SU-DHL-6 (cell line): Measurements from ENCODE around the gene PPP6R1.
"Not testable (repeated sequence)": the region's sequence is repeated elsewhere in the genome, so short reads cannot be mapped to it uniquely, and the experiment has no call there.

ENCODE experiments used
- H2AFZ ChIP-seq: fragments of 200-600 bp; sonication (generic); 2 replicates; pipeline ENCODE4 v1.6.1; 2014; ENCODE audit warnings: low read depth, mild to moderate bottlenecking, moderate library complexity, mixed read lengths, antibody characterized with exemption, low read length; ENCODE audit not compliant: severe bottlenecking
- H3F3A ChIP-seq: fragments of 200-600 bp; shearing (Covaris generic); 2 replicates; pipeline ENCODE4 v1.6.0; 2016; ENCODE audit warnings: antibody characterized with exemption, mild to moderate bottlenecking; ENCODE audit not compliant: insufficient read depth
- H3K27ac ChIP-seq: fragments of 200-600 bp; sonication (generic); 2 replicates; pipeline ENCODE4 v1.5.1; 2016; ENCODE audit warnings: low read depth, mild to moderate bottlenecking, low read length, moderate library complexity, mixed read lengths
- H3K27me3 ChIP-seq: fragments of 200-600 bp; sonication (generic), shearing (Covaris generic); 2 replicates; pipeline ENCODE4 v1.6.0; 2014; ENCODE audit warnings: mild to moderate bottlenecking, low read length
- H3K36me3 ChIP-seq: fragments of 200-600 bp; sonication (generic); 2 replicates; pipeline ENCODE4 v1.6.1; 2014; ENCODE audit warnings: mild to moderate bottlenecking, low read length, mixed read lengths
- H3K4me2 ChIP-seq: fragments of 300-600, 200-600 bp; shearing (Covaris generic), sonication (generic); 2 replicates; pipeline ENCODE4 v1.6.0; 2014; ENCODE audit warnings: low read length, low read depth, mild to moderate bottlenecking; ENCODE audit not compliant: poor library complexity, severe bottlenecking
- H3K4me3 ChIP-seq: fragments of 200-600 bp; sonication (generic); 2 replicates; pipeline ENCODE4 v1.5.1; 2014; ENCODE audit warnings: antibody characterized with exemption, low read length, mild to moderate bottlenecking, mixed read lengths; ENCODE audit not compliant: insufficient read depth, poor library complexity, severe bottlenecking
- H3K79me2 ChIP-seq: fragments of 200-600 bp; sonication (generic); 2 replicates; pipeline ENCODE4 v1.6.1; 2014; ENCODE audit warnings: mild to moderate bottlenecking, low read length, moderate library complexity; ENCODE audit not compliant: insufficient read depth
- H3K9ac ChIP-seq: fragments of 200-600 bp; sonication (generic); 2 replicates; pipeline ENCODE4 v1.7.0; 2014; ENCODE audit warnings: mild to moderate bottlenecking, low read length
- H3K9me2 ChIP-seq: fragments of 200-600 bp; sonication (generic); replicated peaks from 2 replicates; pipeline ENCODE4 v1.6.1; 2014; ENCODE audit warnings: low read length; ENCODE audit not compliant: insufficient read depth
- H3K9me3 ChIP-seq: fragments of 200-600 bp; sonication (generic); 2 replicates; pipeline ENCODE4 v1.6.1; 2014; ENCODE audit warnings: low read length, mixed read lengths; ENCODE audit not compliant: insufficient read depth
- H4K20me1 ChIP-seq: fragments of 200-600 bp; sonication (generic); 2 replicates; pipeline ENCODE4 v1.6.1; 2014; ENCODE audit warnings: low read depth, mild to moderate bottlenecking, antibody characterized with exemption, low read length, moderate library complexity, mixed read lengths
- CTCF ChIP-seq: fragments of 200-600 bp; sonication (generic); IDR thresholded peaks from one replicate; pipeline ENCODE4 v1.5.1; 2017; ENCODE audit warnings: antibody characterized with exemption, mild to moderate bottlenecking, low read length, moderate library complexity; ENCODE audit not compliant: insufficient read depth, poor library complexity, severe bottlenecking
- EZH2phosphoT487 ChIP-seq: fragments of 200-600 bp; sonication (generic), shearing (Covaris generic); conservative IDR thresholded peaks from 2 replicates; pipeline ENCODE4 v1.6.1; 2018; ENCODE audit warnings: mild to moderate bottlenecking, antibody characterized with exemption, low read length, moderate library complexity, mixed read lengths

PPP6R1 gene

GRCh38 chr19:55226273-55226672 lies 32.5 kb downstream of the PPP6R1 start:
- TF ChIP-seq EZH2phosphoT487, result no peak
- TF ChIP-seq CTCF, result no peak
- no peaks in the 10 kb centered on the region for H3K9me3 ChIP-seq
- no peaks in the 10 kb centered on the region for H3K27me3 ChIP-seq
- H3K27ac ChIP-seq, result no peak overlapping the region
- no peaks in the 10 kb centered on the region for H3K36me3 ChIP-seq
- no peaks in the 10 kb centered on the region for H3K79me2 ChIP-seq
- H4K20me1 ChIP-seq, result no peaks in the 10 kb centered on the region; the same call in 1 of the 2 replicates
- H3K4me3 ChIP-seq, result no peak overlapping the region
- no peaks in the 10 kb centered on the region for H3F3A ChIP-seq
- H3K9ac ChIP-seq, result no peak overlapping the region
- no peak overlapping the region for H2AFZ ChIP-seq
- no peak overlapping the region for H3K4me2 ChIP-seq
- H3K9me2 ChIP-seq, result no peaks in the 10 kb centered on the region

- Histone ChIP-seq H3K27me3 (no peaks in the 10 kb centered on the region), H3K79me2 (no peaks in the 10 kb centered on the region), H4K20me1 (no peaks in the 10 kb centered on the region; the same call in 1 of the 2 replicates), H3K4me3 (no peak overlapping the region), H3K9me3 (no peaks in the 10 kb centered on the region), H3K36me3 (no peaks in the 10 kb centered on the region), H3K27ac (no peak overlapping the region), H3K4me2 (no peak overlapping the region), H3K9me2 (no peaks in the 10 kb centered on the region), H3F3A (no peaks in the 10 kb centered on the region), H2AFZ (no peak overlapping the region), H3K9ac (no peak overlapping the region)
- TF ChIP-seq EZH2phosphoT487, result no peak
Observed at GRCh38 chr19:55225415-55225958, 33.3 kb downstream of the PPP6R1 start.

GRCh38 chr19:55224679-55225414 lies 34.0 kb downstream of the PPP6R1 start:
- not testable (repeated sequence) for H3K9me3 ChIP-seq, H2AFZ ChIP-seq, H3K27ac ChIP-seq, H3K4me2 ChIP-seq, H3K79me2 ChIP-seq, H3K27me3 ChIP-seq, H3K9ac ChIP-seq, H3K4me3 ChIP-seq, H4K20me1 ChIP-seq, H3K36me3 ChIP-seq, H3K9me2 ChIP-seq, H3F3A ChIP-seq

GRCh38 chr19:55224038-55224665 lies 34.7 kb downstream of the PPP6R1 start:
- no peaks in the 10 kb centered on the region for H3K9me3 ChIP-seq
- no peaks in the 10 kb centered on the region for H3F3A ChIP-seq
- no peak overlapping the region for H3K4me2 ChIP-seq
- no peaks in the 10 kb centered on the region for H3K36me3 ChIP-seq
- H3K79me2 ChIP-seq, result no peaks in the 10 kb centered on the region
- H2AFZ ChIP-seq, result no peak overlapping the region
- H3K4me3 ChIP-seq, result no peak overlapping the region
- no peak overlapping the region for H3K9ac ChIP-seq
- no peaks in the 10 kb centered on the region for H3K9me2 ChIP-seq
- no peaks in the 10 kb centered on the region; the same call in 1 of the 2 replicates for H4K20me1 ChIP-seq
- no peaks in the 10 kb centered on the region for H3K27me3 ChIP-seq
- TF ChIP-seq CTCF, result no peak
- no peak for TF ChIP-seq EZH2phosphoT487
- H3K27ac ChIP-seq, result no peak overlapping the region
